ENCODE results near the gene KLF5. TPM values are rescaled to one million over a fixed set of nuclear protein-coding genes. Genes with fewer than 3 reads are reported as not detected.

The KLF5 gene
- total RNA-seq, 2 experiments from 2014 or later: 0.29 to 0.82 TPM

- no peak overlapping the region for H3K4me2 ChIP-seq (ENCODE audit: low read length)
- no peak overlapping the region for H3K27ac ChIP-seq (ENCODE audit: low read depth, low read length, poor library complexity, severe bottlenecking)
- no peaks in the 10 kb centered on the region for H3K79me2 ChIP-seq (ENCODE audit: insufficient read depth, low read depth, low read length)
- DNase-seq (ENCODE audit: low spot score): no peak
- TF ChIP-seq CTCF (conservative IDR thresholded peaks at IDR 0.05; ENCODE audit: low read length) (no peak), EZH2phosphoT487 (IDR thresholded peaks at IDR 0.05; ENCODE audit: borderline replicate concordance, low read depth, low read length) (no peak)
- H2AFZ ChIP-seq (ENCODE audit: low read length): no peak overlapping the region
- H4K20me1 ChIP-seq (ENCODE audit: insufficient read depth, low read length): no peaks in the 10 kb centered on the region
- no TSS peak for BruUV-seq (replicated peaks)
- no peaks in the 10 kb centered on the region for H3K9me3 ChIP-seq (ENCODE audit: low read length)
- H3K9me2 ChIP-seq (ENCODE audit: insufficient read depth, low read length): no peaks in the 10 kb centered on the region
- H3K4me1 ChIP-seq (ENCODE audit: insufficient read depth, low read length, poor library complexity, severe bottlenecking): no peaks in the 10 kb centered on the region
- intact Hi-C loops (cut with micrococcal nuclease; ENCODE audit: unreplicated experiment): no loop called here
- POLR2A ChIA-PET: no interaction called here
- H3K4me3 ChIP-seq (ENCODE audit: low read depth, low read length, poor library complexity, severe bottlenecking): no peak overlapping the region
- no peaks in the 10 kb centered on the region for H3K36me3 ChIP-seq (ENCODE audit: insufficient read depth, low read length)
- CTCF ChIA-PET (ENCODE audit: unreplicated experiment): no interaction called here
Measured at GRCh38 chr13:73062468-73062867, 3.7 kb downstream of the KLF5 start.

GRCh38 chr13:73063166-73063565, 4.4 kb downstream of the KLF5 start:
- CTCF ChIA-PET (ENCODE audit: unreplicated experiment): no interaction called here
- no peaks in the 10 kb centered on the region for H3K9me2 ChIP-seq (ENCODE audit: insufficient read depth, low read length)
- DNase-seq (ENCODE audit: low spot score): no peak
- no peaks in the 10 kb centered on the region for H3K36me3 ChIP-seq (ENCODE audit: insufficient read depth, low read length)
- no peak overlapping the region for H2AFZ ChIP-seq (ENCODE audit: low read length)
- H3K4me1 ChIP-seq (ENCODE audit: insufficient read depth, low read length, poor library complexity, severe bottlenecking): no peaks in the 10 kb centered on the region
- POLR2A ChIA-PET: interaction anchor here (0.6 kb wide), 2 partner anchors 81 to 799 kb away, joined by 3 to 4 read pairs; no protein-coding TSS in a partner anchor
- intact Hi-C loops (cut with micrococcal nuclease; ENCODE audit: unreplicated experiment): no loop called here
- no peak overlapping the region for H3K27ac ChIP-seq (ENCODE audit: low read depth, low read length, poor library complexity, severe bottlenecking)
- TF ChIP-seq EZH2phosphoT487 (IDR thresholded peaks at IDR 0.05; ENCODE audit: borderline replicate concordance, low read depth, low read length) (no peak), CTCF (conservative IDR thresholded peaks at IDR 0.05; ENCODE audit: low read length) (no peak)
- no TSS peak for BruUV-seq (replicated peaks)
- no peaks in the 10 kb centered on the region for H4K20me1 ChIP-seq (ENCODE audit: insufficient read depth, low read length)
- H3K79me2 ChIP-seq (ENCODE audit: insufficient read depth, low read depth, low read length): no peaks in the 10 kb centered on the region
- H3K4me2 ChIP-seq (ENCODE audit: low read length): no peak overlapping the region
- H3K9me3 ChIP-seq (ENCODE audit: low read length): no peaks in the 10 kb centered on the region
- H3K4me3 ChIP-seq (ENCODE audit: low read depth, low read length, poor library complexity, severe bottlenecking): no peak overlapping the region

- BruUV-seq (replicated peaks): no TSS peak
- CTCF ChIA-PET (ENCODE audit: unreplicated experiment): no interaction called here
Measured at GRCh38 chr13:73065036-73065435, 6.2 kb downstream of the KLF5 start.

More at GRCh38 chr13:73065036-73065435, 6.2 kb downstream of the KLF5 start:
- no peaks in the 10 kb centered on the region for H3K79me2 ChIP-seq (ENCODE audit: insufficient read depth, low read depth, low read length)
- H3K27ac ChIP-seq (ENCODE audit: low read depth, low read length, poor library complexity, severe bottlenecking): no peak overlapping the region
- H3K4me2 ChIP-seq (ENCODE audit: low read length): no peak overlapping the region
- no peak overlapping the region for H3K4me3 ChIP-seq (ENCODE audit: low read depth, low read length, poor library complexity, severe bottlenecking)
- H3K9me3 ChIP-seq (ENCODE audit: low read length): no peaks in the 10 kb centered on the region
- no peaks in the 10 kb centered on the region for H3K36me3 ChIP-seq (ENCODE audit: insufficient read depth, low read length)
- no peak for DNase-seq (ENCODE audit: low spot score)
- TF ChIP-seq EZH2phosphoT487 (IDR thresholded peaks at IDR 0.05; ENCODE audit: borderline replicate concordance, low read depth, low read length): no peak
- TF ChIP-seq CTCF (conservative IDR thresholded peaks at IDR 0.05; ENCODE audit: low read length): no peak
- no peak overlapping the region for H2AFZ ChIP-seq (ENCODE audit: low read length)
- H4K20me1 ChIP-seq (ENCODE audit: insufficient read depth, low read length): no peaks in the 10 kb centered on the region
- intact Hi-C loops (cut with micrococcal nuclease; ENCODE audit: unreplicated experiment): no loop called here
- POLR2A ChIA-PET: no interaction called here
- no peaks in the 10 kb centered on the region for H3K4me1 ChIP-seq (ENCODE audit: insufficient read depth, low read length, poor library complexity, severe bottlenecking)
- no peaks in the 10 kb centered on the region for H3K9me2 ChIP-seq (ENCODE audit: insufficient read depth, low read length)
